ENCODE data around the gene KDM4F. TPM values are rescaled to one million over a fixed set of nuclear protein-coding genes. Genes with fewer than 3 reads are reported as not detected.
A peak's percentile ranks its signal among the peaks of the same experiment; 100 is the strongest.

KDM4F gene
- total RNA-seq, 2 donors from 2014 or later: not detected

DNA sequence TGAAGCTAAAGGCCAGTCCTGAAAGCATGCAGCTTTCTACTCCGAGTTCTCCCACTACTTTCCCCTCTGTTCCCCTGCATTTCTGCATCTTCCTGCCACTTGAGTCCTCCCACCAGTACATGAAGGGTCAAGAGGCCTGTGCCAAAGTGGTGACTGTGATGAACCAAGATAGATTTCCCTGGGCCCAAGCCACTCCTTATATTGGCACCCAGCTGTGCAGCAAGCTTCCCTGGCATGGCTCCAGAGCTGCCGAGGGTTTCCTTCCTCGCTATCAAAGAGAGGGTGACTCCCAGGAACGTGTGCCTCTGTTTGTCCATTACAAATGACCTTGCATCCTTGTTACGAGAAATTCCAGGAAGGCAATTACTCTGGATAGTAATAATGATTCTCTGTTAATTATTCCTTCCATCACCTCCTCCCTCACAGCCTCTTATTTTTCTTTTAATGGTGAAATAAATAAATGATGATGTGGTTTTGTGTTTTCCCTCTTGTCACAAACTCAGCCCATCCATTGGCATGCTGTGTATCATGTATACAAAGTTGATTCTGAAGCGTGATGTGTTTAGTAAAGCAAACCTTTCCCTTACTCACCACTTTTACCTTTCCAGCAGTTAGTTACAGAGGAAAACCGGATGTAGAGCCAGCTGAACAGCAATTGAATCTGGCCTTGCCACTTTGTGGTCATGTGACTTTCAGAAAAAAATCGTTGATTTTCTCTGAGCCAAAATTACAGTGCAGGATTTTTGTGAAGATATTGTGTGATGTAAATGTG, 25.8 kb downstream of the KDM4F start:
- Histone ChIP-seq H3K27me3 (no peaks in the 10 kb centered on the region), H3K4me1 (peaks cover 0 to 19% of the 10 kb centered on the region in 2 donors), H3K27ac (peak overlapping the region in 1 of 2 donors; percentile 43), H3K9me3 (no peaks in the 10 kb centered on the region), H3K4me3 (no peak overlapping the region), H3K36me3 (no peaks in the 10 kb centered on the region)
- peak; percentile 68 for DNase-seq (ENCODE audit: low spot score)
- TF ChIP-seq, protein P1, sequence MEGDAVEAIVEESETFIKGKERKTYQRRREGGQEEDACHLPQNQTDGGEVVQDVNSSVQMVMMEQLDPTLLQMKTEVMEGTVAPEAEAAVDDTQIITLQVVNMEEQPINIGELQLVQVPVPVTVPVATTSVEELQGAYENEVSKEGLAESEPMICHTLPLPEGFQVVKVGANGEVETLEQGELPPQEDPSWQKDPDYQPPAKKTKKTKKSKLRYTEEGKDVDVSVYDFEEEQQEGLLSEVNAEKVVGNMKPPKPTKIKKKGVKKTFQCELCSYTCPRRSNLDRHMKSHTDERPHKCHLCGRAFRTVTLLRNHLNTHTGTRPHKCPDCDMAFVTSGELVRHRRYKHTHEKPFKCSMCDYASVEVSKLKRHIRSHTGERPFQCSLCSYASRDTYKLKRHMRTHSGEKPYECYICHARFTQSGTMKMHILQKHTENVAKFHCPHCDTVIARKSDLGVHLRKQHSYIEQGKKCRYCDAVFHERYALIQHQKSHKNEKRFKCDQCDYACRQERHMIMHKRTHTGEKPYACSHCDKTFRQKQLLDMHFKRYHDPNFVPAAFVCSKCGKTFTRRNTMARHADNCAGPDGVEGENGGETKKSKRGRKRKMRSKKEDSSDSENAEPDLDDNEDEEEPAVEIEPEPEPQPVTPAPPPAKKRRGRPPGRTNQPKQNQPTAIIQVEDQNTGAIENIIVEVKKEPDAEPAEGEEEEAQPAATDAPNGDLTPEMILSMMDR (IDR thresholded peaks at IDR 0.05): no peak

DNA sequence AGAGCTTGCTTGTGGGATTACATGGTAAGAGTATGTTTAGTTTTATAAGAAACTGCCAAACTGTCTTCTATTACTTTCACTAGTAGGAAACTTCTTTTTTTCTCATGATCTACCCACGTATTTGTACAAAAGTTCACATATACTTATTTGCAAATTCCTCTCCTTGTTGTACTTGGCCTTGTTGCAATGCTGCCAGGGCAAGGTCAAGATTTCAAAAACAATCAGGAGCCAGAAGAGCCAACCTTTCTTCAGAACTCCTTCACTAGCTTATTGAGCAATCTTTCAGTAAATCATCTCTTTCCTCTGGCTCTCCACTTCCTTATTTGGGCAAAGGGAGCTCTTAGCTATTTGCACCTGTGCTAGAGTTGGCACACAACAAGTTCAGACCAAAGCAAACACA, 27.2 kb downstream of the KDM4F start:
- Histone ChIP-seq H3K27me3 (no peaks in the 10 kb centered on the region), H3K4me1 (peaks cover 0 to 17% of the 10 kb centered on the region in 2 donors), H3K27ac (no peak overlapping the region), H3K36me3 (no peaks in the 10 kb centered on the region), H3K4me3 (no peak overlapping the region), H3K9me3 (no peaks in the 10 kb centered on the region)
- TF ChIP-seq, protein P1 (IDR thresholded peaks at IDR 0.05): no peak
- DNase-seq (ENCODE audit: low spot score): no peak

DNA sequence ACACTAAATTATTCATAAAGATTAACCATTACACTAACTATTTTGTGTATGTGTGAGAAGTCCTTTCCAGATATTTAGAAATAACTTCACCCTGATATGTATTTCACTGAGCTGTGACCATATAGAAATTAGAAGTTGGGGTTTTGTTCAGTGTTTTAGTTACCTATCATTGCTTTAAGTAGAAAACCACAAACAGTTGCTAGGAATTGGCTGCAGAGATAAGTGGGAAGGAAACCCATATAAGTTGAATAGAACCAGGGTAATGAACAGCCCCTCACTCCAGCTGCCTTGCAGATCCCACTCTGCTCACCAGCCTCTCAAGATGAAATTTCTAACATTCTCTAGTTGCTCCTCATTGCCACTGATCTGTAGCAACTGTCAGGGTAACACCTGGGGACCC, 27.8 kb downstream of the KDM4F start:
- Histone ChIP-seq H3K27me3 (no peaks in the 10 kb centered on the region), H3K4me3 (no peak overlapping the region), H3K36me3 (no peaks in the 10 kb centered on the region), H3K27ac (no peak overlapping the region), H3K4me1 (peaks cover 0 to 17% of the 10 kb centered on the region in 2 donors), H3K9me3 (no peaks in the 10 kb centered on the region)
- TF ChIP-seq, protein P1 (IDR thresholded peaks at IDR 0.05): no peak
- DNase-seq (ENCODE audit: low spot score): no peak

DNA sequence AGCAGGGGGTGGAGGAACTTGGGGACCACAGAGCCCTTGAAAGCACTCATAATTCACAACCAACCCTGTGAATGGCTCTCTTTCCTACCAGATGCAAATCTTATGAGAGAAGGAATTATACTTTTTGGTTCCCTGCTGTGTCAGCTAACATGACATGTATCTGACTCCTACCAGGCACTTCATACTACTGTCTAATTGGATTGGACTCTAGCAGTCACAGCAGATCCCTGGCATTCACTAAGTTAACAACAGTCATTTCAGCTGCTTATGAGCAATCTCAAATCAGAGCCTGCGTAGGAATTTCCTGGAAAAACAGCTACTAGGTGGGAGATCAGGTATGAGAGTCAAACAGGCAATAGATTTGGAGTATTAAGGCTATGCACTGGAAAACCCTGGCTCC, 29.3 kb downstream of the KDM4F start:
- Histone ChIP-seq H3K9me3 (no peaks in the 10 kb centered on the region), H3K36me3 (no peaks in the 10 kb centered on the region), H3K4me1 (peaks cover 0 to 17% of the 10 kb centered on the region in 2 donors), H3K27ac (no peak overlapping the region), H3K4me3 (no peak overlapping the region), H3K27me3 (no peaks in the 10 kb centered on the region)
- no peak for DNase-seq (ENCODE audit: low spot score)
- TF ChIP-seq, protein P1 (IDR thresholded peaks at IDR 0.05): no peak

DNA sequence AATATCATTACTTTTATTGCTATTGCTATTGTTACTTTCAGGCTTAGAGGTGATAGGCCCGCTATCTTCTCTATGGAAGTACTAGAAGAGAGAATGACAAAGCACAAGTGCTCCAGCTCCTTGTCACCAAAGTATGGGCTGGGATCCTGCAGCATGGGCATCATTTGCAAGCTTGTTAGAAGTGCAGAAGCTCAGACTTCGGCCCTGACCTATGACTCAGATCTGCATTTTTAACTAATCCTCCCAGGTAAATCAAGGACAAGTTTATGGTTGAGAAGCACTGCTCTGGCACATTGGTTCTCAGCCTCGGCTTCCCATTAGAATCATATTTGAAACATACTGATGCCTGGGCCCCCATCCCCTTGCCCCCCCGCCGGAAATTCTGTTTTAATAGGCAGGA, 31.8 kb downstream of the KDM4F start:
- DNase-seq (ENCODE audit: low spot score): no peak
- TF ChIP-seq, protein P1 (IDR thresholded peaks at IDR 0.05): no peak
- Histone ChIP-seq H3K27me3 (no peaks in the 10 kb centered on the region), H3K27ac (peak overlapping the region in 1 of 2 donors; percentile 36), H3K9me3 (no peaks in the 10 kb centered on the region), H3K4me3 (no peak overlapping the region), H3K4me1 (peaks cover 0 to 3% of the 10 kb centered on the region in 2 donors), H3K36me3 (no peaks in the 10 kb centered on the region)

All from right atrium auricular region (tissue), 2 donors.